Activated CD4-positive, alpha-beta T cell treated with anti-CD3 and anti-CD28 coated beads, Interleukin-2, amount 10 ng/mL, durations not matched to agents 24 days and 14 days (primary cell): ENCODE results near the gene SLC38A3. TPM values are rescaled to one million over a fixed set of nuclear protein-coding genes. Genes with fewer than 3 reads are reported as not detected.

Experiments
- DNase-seq: peaks from one replicate; pipeline ENCODE4 v3.0.0; 2022
- H3K27ac Mint-ChIP-seq: one replicate; pipeline ENCODE4 v1.8.0; 2022; ENCODE audit warnings: mild to moderate bottlenecking, mixed read lengths
- H3K27me3 Mint-ChIP-seq: one replicate; pipeline ENCODE4 v1.8.0; 2022; ENCODE audit warnings: mixed read lengths
- H3K36me3 Mint-ChIP-seq: one replicate; pipeline ENCODE4 v1.8.0; 2022; ENCODE audit warnings: low read depth, mild to moderate bottlenecking, mixed read lengths
- H3K4me1 Mint-ChIP-seq: one replicate; pipeline ENCODE4 v1.8.0; 2021; ENCODE audit warnings: mixed read lengths
- H3K4me3 Mint-ChIP-seq: one replicate; pipeline ENCODE4 v1.8.0; 2022; ENCODE audit warnings: mild to moderate bottlenecking, moderate library complexity, mixed read lengths
- H3K9me3 Mint-ChIP-seq: one replicate; pipeline ENCODE4 v1.8.0; 2021; ENCODE audit warnings: mixed read lengths
- intact Hi-C: fragments of 100-400 bp; cut with micrococcal nuclease; formaldehyde crosslinking; loops from one replicate; pipeline ENCODE4 v1.15.1; 2023
- total RNA-seq: library from RNA; stranded (reverse); gene quantifications from 2 replicates; pipeline ENCODE4 v1.2.3, GENCODE V29; 2022

SLC38A3 gene
- total RNA-seq, 1 donor from 2014 or later: not detected

DNA sequence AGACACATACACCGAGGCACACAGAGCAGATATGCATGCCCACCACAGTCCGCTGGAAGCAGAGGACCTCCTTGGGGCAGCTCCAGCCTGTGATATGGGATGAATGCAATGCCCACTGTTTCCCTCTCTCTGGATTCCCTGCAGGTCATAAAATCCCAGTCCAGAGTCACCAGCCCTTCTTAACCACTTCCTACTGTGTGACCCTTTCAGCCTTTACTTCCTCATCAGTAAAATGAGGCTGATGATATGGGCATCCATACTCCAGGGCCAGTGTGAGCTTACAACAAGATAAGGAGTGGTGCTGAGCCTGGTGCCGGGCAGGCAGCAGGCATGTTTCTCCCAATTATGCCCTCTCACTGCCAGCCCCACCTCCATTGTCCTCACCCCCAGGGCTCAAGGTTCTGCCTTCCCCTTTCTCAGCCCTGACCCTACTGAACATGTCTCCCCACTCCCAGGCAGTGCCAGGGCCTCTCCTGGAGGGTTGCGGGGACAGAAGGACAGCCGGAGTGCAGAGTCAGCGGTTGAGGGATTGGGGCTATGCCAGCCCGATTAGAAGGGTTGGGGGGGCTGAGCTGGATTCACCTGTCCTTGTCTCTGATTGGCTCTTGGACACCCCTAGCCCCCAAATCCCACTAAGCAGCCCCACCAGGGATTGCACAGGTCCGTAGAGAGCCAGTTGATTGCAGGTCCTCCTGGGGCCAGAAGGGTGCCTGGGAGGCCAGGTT is 14.0 kb upstream of the SLC38A3 start, which contains the start of gene GNAT1:
Gene GNAT1, plus strand, starts transcription at position 675 of the 725 bp plus-strand sequence. CDS start 116 bp downstream, outside the sequence.
- no peak for DNase-seq
- H3K4me1 Mint-ChIP-seq: peaks cover 5% of the 10 kb centered on the region
- H3K4me3 Mint-ChIP-seq: no peak within 1 kb of the TSS
- H3K27ac Mint-ChIP-seq: no peak within 1 kb of the TSS
- H3K27me3 Mint-ChIP-seq: peaks cover 12% of the 10 kb centered on the region
- H3K36me3 Mint-ChIP-seq: no peaks in the 10 kb centered on the region
- intact Hi-C loops: no loop called here
- no peaks in the 10 kb centered on the region for H3K9me3 Mint-ChIP-seq

DNA sequence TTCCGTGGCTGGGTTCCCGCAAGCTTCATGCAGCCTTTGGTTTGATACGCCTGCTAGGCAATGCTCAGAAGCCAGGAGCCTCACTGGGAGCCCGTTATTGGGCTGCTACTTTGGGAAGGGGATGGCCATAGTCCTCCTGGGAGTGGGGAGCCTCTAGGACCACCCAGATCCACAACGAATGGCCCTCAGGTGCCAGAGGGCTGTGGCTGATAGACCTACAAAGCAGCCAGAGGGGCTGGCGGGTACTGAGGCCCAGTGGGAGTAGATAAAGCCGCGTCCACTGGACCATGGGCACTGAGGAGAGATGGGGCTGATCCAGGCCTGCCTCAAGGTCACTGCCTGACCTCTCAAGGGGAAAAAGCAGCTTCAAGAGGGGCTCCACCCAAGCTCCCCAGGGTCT is 12.9 kb upstream of the SLC38A3 start:
- H3K9me3 Mint-ChIP-seq: no peaks in the 10 kb centered on the region
- H3K4me1 Mint-ChIP-seq: peaks cover 5% of the 10 kb centered on the region
- peaks cover 19% of the 10 kb centered on the region for H3K27me3 Mint-ChIP-seq
- DNase-seq: no peak
- H3K4me3 Mint-ChIP-seq: no peak overlapping the region
- intact Hi-C loops: loop anchor here (1.0 to 2.0 kb wide), 4 partner anchors 34 to 133 kb away; no protein-coding TSS in a partner anchor
- H3K27ac Mint-ChIP-seq: no peak overlapping the region
- no peaks in the 10 kb centered on the region for H3K36me3 Mint-ChIP-seq

DNA sequence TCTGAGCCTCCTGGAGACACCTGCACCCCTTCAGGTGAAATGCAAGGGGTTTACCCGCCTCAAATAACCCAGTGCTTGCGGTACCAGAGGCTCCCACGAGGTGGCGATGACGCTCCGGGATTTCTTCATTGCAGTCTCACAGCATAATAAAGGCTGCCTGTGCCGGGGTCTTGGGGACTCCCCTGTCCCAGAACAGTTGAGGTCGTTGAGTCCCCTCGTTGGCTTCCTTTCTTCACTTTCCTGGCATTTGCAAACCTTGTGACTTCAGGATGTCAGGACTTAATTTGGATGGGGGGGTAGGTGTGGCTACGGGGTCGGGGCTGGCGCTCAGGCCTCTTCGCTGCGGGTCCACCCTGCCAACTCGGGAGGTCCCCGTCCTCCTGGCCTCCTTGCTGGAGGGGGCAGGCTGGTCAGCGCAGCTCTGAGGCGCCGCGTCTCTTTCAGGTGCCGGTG is 12.4 kb upstream of the SLC38A3 start:
- H3K27ac Mint-ChIP-seq: no peak overlapping the region
- no peaks in the 10 kb centered on the region for H3K9me3 Mint-ChIP-seq
- H3K36me3 Mint-ChIP-seq: no peaks in the 10 kb centered on the region
- peak; percentile 96 for DNase-seq
- H3K4me3 Mint-ChIP-seq: no peak overlapping the region
- intact Hi-C loops: loop anchor here (1.0 to 2.0 kb wide), 4 partner anchors 34 to 132 kb away; no protein-coding TSS in a partner anchor
- H3K27me3 Mint-ChIP-seq: peaks cover 23% of the 10 kb centered on the region
- H3K4me1 Mint-ChIP-seq: peaks cover 5% of the 10 kb centered on the region

DNA sequence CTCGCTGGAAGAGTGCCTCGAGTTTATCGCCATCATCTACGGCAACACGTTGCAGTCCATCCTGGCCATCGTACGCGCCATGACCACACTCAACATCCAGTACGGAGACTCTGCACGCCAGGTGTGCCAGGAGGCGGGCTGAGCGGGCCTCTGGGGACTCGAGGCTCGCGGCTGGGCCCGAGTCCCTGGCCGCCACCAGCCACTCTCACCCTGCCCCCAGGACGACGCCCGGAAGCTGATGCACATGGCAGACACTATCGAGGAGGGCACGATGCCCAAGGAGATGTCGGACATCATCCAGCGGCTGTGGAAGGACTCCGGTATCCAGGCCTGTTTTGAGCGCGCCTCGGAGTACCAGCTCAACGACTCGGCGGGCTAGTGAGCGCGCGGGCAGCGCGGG is 11.8 kb upstream of the SLC38A3 start:
- no peak for DNase-seq
- H3K36me3 Mint-ChIP-seq: no peaks in the 10 kb centered on the region
- intact Hi-C loops: loop anchor here (2.0 kb wide), 1 partner anchor 132 kb away; no protein-coding TSS in a partner anchor
- peaks cover 23% of the 10 kb centered on the region for H3K27me3 Mint-ChIP-seq
- peaks cover 5% of the 10 kb centered on the region for H3K4me1 Mint-ChIP-seq
- no peak overlapping the region for H3K4me3 Mint-ChIP-seq
- H3K9me3 Mint-ChIP-seq: no peaks in the 10 kb centered on the region
- no peak overlapping the region for H3K27ac Mint-ChIP-seq

DNA sequence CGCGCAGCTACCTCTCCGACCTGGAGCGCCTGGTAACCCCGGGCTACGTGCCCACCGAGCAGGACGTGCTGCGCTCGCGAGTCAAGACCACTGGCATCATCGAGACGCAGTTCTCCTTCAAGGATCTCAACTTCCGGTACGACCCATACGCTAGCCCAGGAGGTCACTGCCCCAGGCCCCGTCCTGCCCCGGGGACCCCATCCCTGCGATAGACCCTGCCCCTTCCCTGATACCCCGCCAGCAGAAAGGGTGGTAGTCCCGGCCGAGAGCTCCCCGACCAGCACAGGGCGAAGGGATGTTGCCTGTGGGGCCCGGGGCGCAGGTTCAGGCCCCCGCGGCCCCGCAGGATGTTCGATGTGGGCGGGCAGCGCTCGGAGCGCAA is 11.3 kb upstream of the SLC38A3 start:
- H3K36me3 Mint-ChIP-seq: no peaks in the 10 kb centered on the region
- H3K27ac Mint-ChIP-seq: no peak overlapping the region
- intact Hi-C loops: loop anchor here (2.0 kb wide), 1 partner anchor 131 kb away; no protein-coding TSS in a partner anchor
- peaks cover 5% of the 10 kb centered on the region for H3K4me1 Mint-ChIP-seq
- no peaks in the 10 kb centered on the region for H3K9me3 Mint-ChIP-seq
- H3K27me3 Mint-ChIP-seq: peaks cover 23% of the 10 kb centered on the region
- peak overlapping the region; percentile 26 for H3K4me3 Mint-ChIP-seq
- no peak for DNase-seq

DNA sequence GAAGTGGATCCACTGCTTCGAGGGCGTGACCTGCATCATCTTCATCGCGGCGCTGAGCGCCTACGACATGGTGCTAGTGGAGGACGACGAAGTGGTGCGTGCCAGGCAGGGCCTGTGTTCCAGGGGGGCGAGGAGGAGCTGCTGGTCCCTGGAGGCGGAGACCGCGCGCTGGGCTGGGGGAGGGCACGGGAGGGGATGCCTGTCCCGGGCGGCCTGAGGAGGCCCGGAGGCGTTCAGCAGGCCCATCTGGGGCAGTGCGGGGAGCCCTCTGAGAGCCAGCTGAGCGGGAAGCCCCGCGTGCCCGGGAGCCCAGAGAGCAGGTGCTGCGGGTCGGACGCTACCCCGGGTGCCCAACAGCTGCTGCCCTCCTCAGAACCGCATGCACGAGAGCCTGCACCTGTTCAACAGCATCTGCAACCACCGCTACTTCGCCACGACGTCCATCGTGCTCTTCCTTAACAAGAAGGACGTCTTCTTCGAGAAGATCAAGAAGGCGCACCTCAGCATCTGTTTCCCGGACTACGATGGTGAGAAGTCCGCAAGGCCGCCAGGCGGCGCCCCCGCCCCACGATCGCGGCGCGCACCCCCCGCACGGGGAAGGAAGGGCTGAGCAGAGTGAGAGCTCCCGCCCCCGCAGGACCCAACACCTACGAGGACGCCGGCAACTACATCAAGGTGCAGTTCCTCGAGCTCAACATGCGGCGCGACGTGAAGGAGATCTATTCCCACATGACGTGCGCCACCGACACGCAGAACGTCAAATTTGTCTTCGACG is 10.8 kb upstream of the SLC38A3 start:
- Mint-ChIP-seq H3K9me3 (no peaks in the 10 kb centered on the region), H3K4me1 (peaks cover 5% of the 10 kb centered on the region), H3K27me3 (peaks cover 23% of the 10 kb centered on the region), H3K4me3 (peak overlapping the region; percentile 51), H3K27ac (no peak overlapping the region), H3K36me3 (no peaks in the 10 kb centered on the region)
- intact Hi-C loops: no loop called here
- peak; percentile 94 for DNase-seq

DNA sequence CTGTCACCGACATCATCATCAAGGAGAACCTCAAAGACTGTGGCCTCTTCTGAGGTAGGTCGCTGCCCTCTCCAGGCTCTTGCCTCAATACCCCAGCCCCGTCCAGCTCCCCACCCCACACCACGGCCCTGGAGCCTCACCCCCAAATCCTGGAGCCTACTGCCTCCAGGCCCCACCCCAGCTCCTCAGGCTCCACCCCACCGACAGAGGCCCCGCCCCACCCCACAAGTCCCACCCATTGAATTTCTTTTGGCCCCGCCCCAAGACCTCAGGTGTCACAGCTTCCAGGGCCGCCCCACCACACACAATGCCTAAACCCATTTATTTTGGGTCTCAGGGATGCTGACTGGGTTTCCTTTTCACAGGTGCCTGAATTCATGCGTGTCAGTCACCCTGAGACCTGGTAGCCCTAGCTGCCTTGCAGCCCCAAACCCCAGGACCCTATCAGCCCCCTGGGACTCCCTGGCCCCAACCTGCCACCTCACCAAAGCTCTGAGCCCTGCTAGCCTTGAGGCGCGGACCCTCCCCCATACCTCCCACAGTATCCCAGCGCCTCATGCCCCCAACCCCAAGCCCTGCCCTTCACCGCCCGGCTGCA is 10.1 kb upstream of the SLC38A3 start:
- intact Hi-C loops: no loop called here
- no peak overlapping the region for H3K27ac Mint-ChIP-seq
- no peak for DNase-seq
- H3K9me3 Mint-ChIP-seq: no peaks in the 10 kb centered on the region
- peaks cover 5% of the 10 kb centered on the region for H3K4me1 Mint-ChIP-seq
- H3K27me3 Mint-ChIP-seq: peaks cover 23% of the 10 kb centered on the region
- H3K36me3 Mint-ChIP-seq: no peaks in the 10 kb centered on the region
- H3K4me3 Mint-ChIP-seq: peak overlapping the region; percentile 51

DNA sequence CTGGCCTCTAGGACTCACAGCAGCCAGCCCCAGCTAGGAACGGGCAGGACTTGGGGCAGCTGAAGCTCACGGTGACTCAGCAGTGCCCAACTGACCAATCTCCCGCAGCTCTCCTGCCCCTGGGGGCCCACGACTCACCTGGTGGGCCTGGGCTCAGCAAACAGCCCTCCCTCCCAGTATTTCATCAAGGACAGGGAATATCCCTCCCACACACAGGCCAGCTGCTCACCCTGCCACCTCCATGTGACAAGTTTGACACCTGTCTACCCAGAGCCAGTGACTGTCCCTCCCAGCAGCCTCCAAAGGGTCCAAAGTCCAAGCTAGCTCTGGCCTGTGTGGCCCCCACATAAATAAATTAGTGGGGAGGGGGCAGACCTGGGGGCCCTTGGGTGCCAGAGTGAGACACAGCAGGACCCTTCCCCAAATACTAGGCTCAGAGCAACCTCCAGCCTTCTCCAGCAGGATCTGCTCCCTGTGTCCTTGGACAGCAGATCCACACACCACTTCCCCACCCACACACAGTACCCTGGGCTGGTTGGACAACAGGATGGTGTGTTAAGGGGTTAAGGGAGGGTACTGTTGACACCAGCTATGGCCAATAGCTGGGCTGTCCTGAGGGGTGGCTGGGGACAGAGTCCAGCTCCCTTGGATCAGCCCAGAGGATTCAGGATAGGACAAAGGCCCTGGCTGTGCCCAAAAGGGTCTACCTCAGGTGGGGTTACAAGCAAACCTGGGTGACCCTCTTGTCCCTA is 9.4 kb upstream of the SLC38A3 start:
- no peak overlapping the region for H3K27ac Mint-ChIP-seq

DNA sequence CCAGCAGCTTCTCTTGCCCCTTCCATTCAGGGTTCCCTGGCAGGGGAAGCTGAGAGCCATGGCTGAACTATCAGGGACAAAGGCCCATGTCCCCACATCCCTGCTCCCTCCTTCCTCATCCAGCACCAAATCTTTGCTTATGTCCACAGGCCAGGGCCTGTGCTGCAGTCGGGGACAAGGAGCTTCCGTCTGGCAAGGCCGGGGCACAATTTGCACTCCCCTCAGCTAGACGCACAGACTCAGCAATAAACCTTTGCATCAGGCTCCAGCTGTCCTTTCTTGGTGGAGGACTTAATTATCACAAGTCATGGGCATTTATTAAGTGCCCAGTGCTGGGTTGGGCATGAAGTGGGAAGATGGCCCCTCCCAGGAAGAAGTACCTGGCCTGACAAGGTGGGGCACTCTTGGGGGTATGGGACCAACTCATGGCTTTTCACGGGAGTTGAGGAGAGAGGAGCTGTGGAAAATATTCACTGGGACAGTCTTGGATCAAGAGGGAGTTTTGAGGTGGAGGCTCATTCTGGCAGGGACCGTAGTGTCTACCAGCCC is 8.7 kb upstream of the SLC38A3 start:
- peaks cover 23% of the 10 kb centered on the region for H3K27me3 Mint-ChIP-seq
- DNase-seq: no peak
- intact Hi-C loops: no loop called here
- no peak overlapping the region for H3K27ac Mint-ChIP-seq
- H3K4me3 Mint-ChIP-seq: no peak overlapping the region
- H3K9me3 Mint-ChIP-seq: no peaks in the 10 kb centered on the region
- no peaks in the 10 kb centered on the region for H3K36me3 Mint-ChIP-seq
- H3K4me1 Mint-ChIP-seq: peaks cover 5% of the 10 kb centered on the region

More for the DNA sequence above, 9.4 kb upstream of the SLC38A3 start:
- DNase-seq: no peak
- Mint-ChIP-seq H3K4me1 (peaks cover 5% of the 10 kb centered on the region), H3K27me3 (peaks cover 23% of the 10 kb centered on the region), H3K36me3 (no peaks in the 10 kb centered on the region), H3K9me3 (no peaks in the 10 kb centered on the region), H3K4me3 (no peak overlapping the region)
- intact Hi-C loops: no loop called here

DNA sequence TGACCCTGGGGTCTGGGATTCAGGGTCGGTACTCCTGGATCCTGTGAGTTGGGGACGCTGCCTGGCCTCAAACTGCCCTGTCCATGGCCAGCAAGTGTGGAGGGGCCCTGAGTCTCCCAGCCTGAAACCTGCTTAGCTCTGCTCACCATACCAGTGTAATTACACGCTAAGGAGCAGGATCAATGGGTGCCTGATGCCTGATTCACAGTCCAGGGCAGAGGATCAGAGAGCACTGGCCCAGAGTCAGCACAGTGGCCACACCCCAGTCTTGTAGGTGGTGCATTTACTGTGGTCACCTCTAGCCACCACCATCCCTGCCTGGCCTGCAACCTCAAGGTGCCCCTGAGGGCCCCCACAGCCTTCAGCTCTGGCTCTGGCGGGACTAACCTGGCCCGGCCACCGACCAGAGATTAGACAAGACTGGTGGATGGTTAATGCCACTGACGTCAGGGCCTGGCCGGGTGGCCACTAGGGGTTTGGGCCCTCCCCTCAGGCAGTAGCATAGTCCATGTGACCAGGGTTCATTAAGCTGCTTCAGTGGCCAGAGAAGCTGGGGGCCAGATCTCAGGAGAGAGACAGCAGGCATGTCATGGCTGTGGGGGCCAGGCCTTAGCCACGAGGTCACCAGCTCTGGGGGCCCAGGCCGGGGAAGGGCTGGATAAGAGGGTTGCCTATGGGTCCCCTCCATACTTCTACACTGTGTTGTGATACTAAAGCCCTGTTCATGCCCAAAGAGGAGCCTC is 3.3 kb upstream of the SLC38A3 start:
- no peak for DNase-seq
- H3K4me3 Mint-ChIP-seq: no peak overlapping the region
- no peaks in the 10 kb centered on the region for H3K9me3 Mint-ChIP-seq
- intact Hi-C loops: no loop called here
- peaks cover 36% of the 10 kb centered on the region for H3K27me3 Mint-ChIP-seq
- no peak overlapping the region for H3K27ac Mint-ChIP-seq
- no peaks in the 10 kb centered on the region for H3K4me1 Mint-ChIP-seq
- no peaks in the 10 kb centered on the region for H3K36me3 Mint-ChIP-seq

DNA sequence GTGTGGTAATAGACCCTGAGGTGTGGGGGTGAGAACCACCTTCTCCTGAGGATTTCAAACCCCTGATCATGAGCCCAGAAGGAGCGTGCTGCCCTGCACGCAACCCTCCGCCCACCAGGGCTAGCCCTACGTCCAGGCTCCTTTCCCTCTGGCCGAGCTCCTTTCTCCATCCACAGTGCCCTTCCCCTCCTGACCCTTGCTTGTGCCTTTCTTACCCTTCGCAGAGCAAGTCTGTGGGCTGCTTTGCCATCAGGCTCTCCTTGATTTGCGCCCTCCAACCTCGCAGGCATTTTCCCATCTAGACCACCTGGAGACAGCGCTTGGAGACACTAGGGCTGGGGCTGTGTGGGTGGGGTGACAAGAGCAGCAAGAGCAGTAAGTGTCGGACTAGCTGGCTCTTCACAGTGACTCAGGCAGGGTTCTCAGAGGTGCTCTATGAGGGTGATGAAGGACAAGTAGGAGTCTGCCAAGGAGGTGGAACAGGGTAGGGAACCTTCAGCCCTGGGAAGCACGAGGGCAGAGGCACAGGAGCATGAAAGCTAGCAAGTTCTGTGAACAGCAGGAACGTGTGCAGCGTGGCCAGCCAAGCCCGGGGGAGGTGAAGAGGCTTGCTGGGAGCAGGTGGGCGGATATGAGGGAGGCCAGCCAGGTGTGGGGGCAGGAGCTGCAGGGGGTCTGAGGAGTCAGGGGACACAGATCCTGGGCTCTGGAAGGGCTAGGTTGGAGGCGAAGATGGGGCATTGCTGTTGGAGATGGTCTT is 2.5 kb upstream of the SLC38A3 start:
- Mint-ChIP-seq H3K27ac (no peak overlapping the region), H3K27me3 (peaks cover 35% of the 10 kb centered on the region), H3K4me1 (no peaks in the 10 kb centered on the region), H3K4me3 (no peak overlapping the region), H3K9me3 (no peaks in the 10 kb centered on the region), H3K36me3 (no peaks in the 10 kb centered on the region)
- no peak for DNase-seq
- intact Hi-C loops: no loop called here

DNA sequence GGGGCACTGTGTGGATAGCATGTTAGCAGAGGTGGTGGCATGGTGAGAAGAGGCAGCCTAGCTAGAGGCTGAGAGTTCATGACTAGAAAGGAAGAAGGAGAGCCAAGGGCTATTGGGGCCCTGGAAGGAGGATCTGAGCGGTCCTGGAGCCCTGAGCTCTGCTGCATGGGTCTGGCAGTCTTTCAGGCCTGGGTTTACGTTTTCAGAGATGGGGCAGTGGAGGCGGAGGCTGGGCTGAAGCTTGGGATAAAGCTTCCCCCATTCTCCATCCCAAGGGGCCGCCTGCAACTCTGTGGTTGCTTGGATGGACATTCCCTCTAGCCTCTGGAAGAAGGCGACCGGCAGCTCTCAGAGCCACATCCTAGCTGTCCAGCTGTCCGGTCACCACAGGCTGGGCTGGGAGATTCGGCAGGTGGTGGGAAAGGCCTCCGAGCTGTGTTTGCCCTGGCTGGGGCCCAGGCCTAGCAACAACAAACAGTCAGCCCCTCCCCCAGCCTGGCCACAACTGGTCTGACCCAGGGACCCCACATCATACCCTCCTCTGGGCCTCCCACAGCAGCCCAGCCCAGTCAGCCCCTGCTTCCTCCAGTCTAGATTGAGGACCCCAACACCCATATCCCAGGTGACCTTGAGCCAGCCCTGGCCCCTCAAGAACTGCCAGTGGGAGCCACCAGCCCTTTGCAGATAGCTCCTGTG is 1.8 kb upstream of the SLC38A3 start:
- DNase-seq: no peak
- no peaks in the 10 kb centered on the region for H3K4me1 Mint-ChIP-seq
- no peak overlapping the region for H3K4me3 Mint-ChIP-seq
- intact Hi-C loops: no loop called here
- no peaks in the 10 kb centered on the region for H3K36me3 Mint-ChIP-seq
- H3K9me3 Mint-ChIP-seq: no peaks in the 10 kb centered on the region
- H3K27ac Mint-ChIP-seq: no peak overlapping the region
- peaks cover 38% of the 10 kb centered on the region for H3K27me3 Mint-ChIP-seq
